Trophoblast cell (in vitro differentiated cells and primary cell): ENCODE data around the gene MXRA7.

Experiments used
- DNase-seq, 2 donors: peaks; one replicate each; pipeline ENCODE4 v3.0.0-alpha.2; 2016
- H2AFZ ChIP-seq: 2 replicates; pipeline ENCODE4 v1.6.1; 2013; ENCODE audit warnings: low read length, moderate library complexity, mild to moderate bottlenecking; ENCODE audit not compliant: insufficient read depth, poor library complexity
- H2AK5ac ChIP-seq: 2 replicates; pipeline ENCODE4 v1.6.1; 2013; ENCODE audit warnings: mild to moderate bottlenecking, low read length
- H2BK120ac ChIP-seq: 2 replicates; pipeline ENCODE4 v1.6.1; 2013; ENCODE audit warnings: low read length, mild to moderate bottlenecking, moderate library complexity; ENCODE audit not compliant: insufficient read depth, poor library complexity
- H2BK12ac ChIP-seq: 2 replicates; pipeline ENCODE4 v1.6.1; 2013; ENCODE audit warnings: mild to moderate bottlenecking, low read length, moderate library complexity
- H2BK5ac ChIP-seq: 2 replicates; pipeline ENCODE4 v1.6.1; 2013; ENCODE audit warnings: low read length, low read depth, moderate library complexity, mild to moderate bottlenecking; ENCODE audit not compliant: poor library complexity
- H3K14ac ChIP-seq: 2 replicates; pipeline ENCODE4 v1.6.1; 2013; ENCODE audit warnings: mild to moderate bottlenecking, low read length
- H3K18ac ChIP-seq: 2 replicates; pipeline ENCODE4 v1.6.1; 2013; ENCODE audit warnings: mild to moderate bottlenecking, low read length
- H3K23ac ChIP-seq: 2 replicates; pipeline ENCODE4 v1.6.1; 2013; ENCODE audit warnings: low read length
- H3K27ac ChIP-seq: 2 replicates; pipeline ENCODE4 v1.5.1; 2013; ENCODE audit warnings: low read depth, mild to moderate bottlenecking, inconsistent platforms, low read length, moderate library complexity
- H3K27me3 ChIP-seq: 2 replicates; pipeline ENCODE4 v1.6.1; 2013; ENCODE audit warnings: inconsistent platforms, mild to moderate bottlenecking, low read length, moderate library complexity; ENCODE audit not compliant: insufficient read depth
- H3K36me3 ChIP-seq, 2 experiments: 1 replicate in 1 of 2; 2 replicates in 1 of 2; pipeline ENCODE4 v1.6.1; 2013; ENCODE audit warnings: low read length in 2 of 2, mild to moderate bottlenecking in 2 of 2, moderate library complexity in 1 of 2; ENCODE audit not compliant: insufficient read depth in 2 of 2, control insufficient read depth in 1 of 2
- H3K4ac ChIP-seq: 2 replicates; pipeline ENCODE4 v1.6.1; 2013; ENCODE audit warnings: low read depth, mild to moderate bottlenecking, low read length, moderate library complexity
- H3K4me1 ChIP-seq, 2 experiments: 1 replicate in 1 of 2; 2 replicates in 1 of 2; pipeline ENCODE4 v1.6.1; 2013; ENCODE audit warnings: low read length in 2 of 2, mild to moderate bottlenecking in 2 of 2, moderate library complexity in 1 of 2; ENCODE audit not compliant: insufficient read depth in 2 of 2, control insufficient read depth in 1 of 2
- H3K4me2 ChIP-seq: 2 replicates; pipeline ENCODE4 v1.6.1; 2013; ENCODE audit warnings: inconsistent platforms, mild to moderate bottlenecking, low read length, moderate library complexity
- H3K4me3 ChIP-seq: 2 replicates; pipeline ENCODE4 v1.5.1; 2013; ENCODE audit warnings: mild to moderate bottlenecking, low read depth, low read length, inconsistent platforms
- H3K79me1 ChIP-seq: one replicate; pipeline ENCODE4 v1.6.1; 2013; ENCODE audit warnings: low read length
- H3K79me2 ChIP-seq: 2 replicates; pipeline ENCODE4 v1.6.1; 2013; ENCODE audit warnings: low read length, mild to moderate bottlenecking; ENCODE audit not compliant: control insufficient read depth, insufficient read depth, poor library complexity
- H3K9ac ChIP-seq: 2 replicates; pipeline ENCODE4 v1.6.1; 2013; ENCODE audit warnings: mild to moderate bottlenecking, low read length
- H3K9me3 ChIP-seq: 2 replicates; pipeline ENCODE4 v1.6.1; 2013; ENCODE audit warnings: low read depth, mild to moderate bottlenecking, control low read depth, inconsistent platforms, low read length; ENCODE audit not compliant: insufficient read depth
- H4K12ac ChIP-seq: 2 replicates; pipeline ENCODE4 v1.6.1; 2013; ENCODE audit warnings: low read depth, mild to moderate bottlenecking, low read length, moderate library complexity
- H4K8ac ChIP-seq: 2 replicates; pipeline ENCODE4 v1.6.1; 2013; ENCODE audit warnings: low read depth, mild to moderate bottlenecking, low read length, moderate library complexity
- H4K91ac ChIP-seq: one replicate; pipeline ENCODE4 v1.6.1; 2013; ENCODE audit warnings: low read depth, mild to moderate bottlenecking, low read length, moderate library complexity
- WGBS: extraction: QIAGEN DNeasy Blood & Tissue Kit; methylation state at CpG from one replicate; pipeline ENCODE4 v1.1.7; 2013; ENCODE audit warnings: missing lambda C conversion rate; ENCODE audit not compliant: insufficient read length, insufficient coverage; ENCODE audit errors: extremely low coverage; 5-methylcytosine and 5-hydroxymethylcytosine counted together

MXRA7 gene

GRCh38 chr17:76727745-76728456 lies 17.1 kb upstream of the MXRA7 start:
- no peak overlapping the region for H2BK5ac ChIP-seq
- no CpG with 5 or more reads among the region's 18 CpGs for WGBS
- H3K9ac ChIP-seq: no peak overlapping the region
- no peak overlapping the region for H2BK12ac ChIP-seq
- peak in 1 of 2 donors; percentile 43 for DNase-seq
- no peak overlapping the region for H4K91ac ChIP-seq
- no peak overlapping the region for H3K18ac ChIP-seq
- H3K4me2 ChIP-seq: peak overlapping the region; percentile 80
- H3K36me3 ChIP-seq: peaks cover 17 to 19% of the 10 kb centered on the region in 2 experiments
- peaks cover 11% of the 10 kb centered on the region for H3K79me1 ChIP-seq
- H3K4me1 ChIP-seq: no peaks in the 10 kb centered on the region
- H4K8ac ChIP-seq: no peak overlapping the region
- no peaks in the 10 kb centered on the region for H3K27me3 ChIP-seq
- peaks cover 6% of the 10 kb centered on the region for H3K79me2 ChIP-seq
- no peak overlapping the region for H3K27ac ChIP-seq
- H3K4me3 ChIP-seq: no peak overlapping the region
- H3K14ac ChIP-seq: no peak overlapping the region
- H3K23ac ChIP-seq: no peak overlapping the region
- no peak overlapping the region for H2AK5ac ChIP-seq
- H2AFZ ChIP-seq: no peak overlapping the region
- no peak overlapping the region for H2BK120ac ChIP-seq
- H3K9me3 ChIP-seq: no peaks in the 10 kb centered on the region
- no peak overlapping the region for H4K12ac ChIP-seq
- H3K4ac ChIP-seq: no peak overlapping the region

DNA sequence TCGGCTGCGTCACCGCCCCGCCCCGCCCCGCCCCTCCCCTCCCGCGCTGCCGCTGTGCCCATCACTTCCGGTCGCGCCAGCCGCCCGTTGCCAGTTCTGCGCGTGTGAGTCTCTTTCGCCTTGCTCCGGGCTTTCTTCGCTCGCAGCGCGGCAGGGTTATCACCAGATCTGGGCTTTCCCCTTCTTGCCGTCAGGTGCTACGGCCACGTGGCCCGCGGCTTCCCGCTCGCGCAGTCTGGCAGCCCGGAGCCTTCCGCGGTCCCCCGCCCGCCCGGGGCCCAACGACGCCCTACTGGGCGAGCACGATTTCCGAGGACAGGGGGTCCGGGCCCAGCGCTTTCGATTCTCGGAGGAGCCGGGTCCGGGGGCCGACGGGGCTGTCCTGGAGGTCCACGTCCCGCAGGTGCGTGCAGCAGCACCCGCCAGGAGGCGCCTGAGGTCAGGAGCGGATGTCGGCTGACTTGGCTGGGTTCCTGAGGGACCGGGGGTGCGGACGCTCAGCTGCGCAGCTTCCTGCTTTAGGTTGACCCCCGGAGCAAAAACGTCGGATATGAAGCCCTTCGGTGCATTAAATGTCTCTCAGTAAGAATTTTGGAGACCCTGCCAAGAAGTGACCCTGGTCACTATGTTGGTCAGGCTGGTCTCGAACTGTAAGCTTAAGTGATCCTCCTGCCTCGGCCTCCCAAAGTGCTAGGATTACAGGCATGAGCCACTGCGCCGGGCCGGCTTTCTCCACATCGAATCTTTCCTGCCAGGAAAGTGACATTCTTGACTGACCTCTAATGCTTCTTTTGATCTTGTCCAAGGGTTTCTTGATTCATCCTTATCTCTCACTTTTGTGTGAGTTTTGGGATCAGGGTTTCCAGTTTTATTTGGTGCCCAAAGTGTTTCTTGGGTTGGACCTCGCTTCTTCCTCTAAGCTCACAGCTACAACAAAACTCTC lies 16.3 kb upstream of the MXRA7 start, which contains the start of gene METTL23:
TSS of gene METTL23 (plus strand) at position 64 of the 943 bp plus-strand sequence. CDS start 2,872 bp downstream, outside the sequence.
- H4K91ac ChIP-seq: peak within 1 kb of the TSS; percentile 86
- H3K4me3 ChIP-seq: peak within 1 kb of the TSS; percentile 99
- H3K14ac ChIP-seq: peak within 1 kb of the TSS; percentile 90
- H3K23ac ChIP-seq: no peak within 1 kb of the TSS
- H3K9me3 ChIP-seq: no peaks in the 10 kb centered on the region
- peak within 1 kb of the TSS; percentile 86 for H3K4me2 ChIP-seq
- peak within 1 kb of the TSS; percentile 79 for H4K12ac ChIP-seq
- H2AK5ac ChIP-seq: no peak within 1 kb of the TSS
- H3K79me2 ChIP-seq: peaks cover 6% of the 10 kb centered on the region
- no peaks in the 10 kb centered on the region for H3K4me1 ChIP-seq
- H2AFZ ChIP-seq: peak within 1 kb of the TSS; percentile 65
- H3K36me3 ChIP-seq: peaks cover 18 to 21% of the 10 kb centered on the region in 2 experiments
- H2BK12ac ChIP-seq: no peak within 1 kb of the TSS
- no CpG with 5 or more reads among the region's 71 CpGs for WGBS
- peak in 1 of 2 donors; percentile 94 for DNase-seq
- peak within 1 kb of the TSS; percentile 61 for H2BK120ac ChIP-seq
- H3K27me3 ChIP-seq: no peaks in the 10 kb centered on the region
- peak within 1 kb of the TSS; percentile 97 for H3K9ac ChIP-seq
- peaks cover 11% of the 10 kb centered on the region for H3K79me1 ChIP-seq
- peak within 1 kb of the TSS; percentile 95 for H3K27ac ChIP-seq
- H3K18ac ChIP-seq: peak within 1 kb of the TSS; percentile 65
- peak within 1 kb of the TSS; percentile 62 for H3K4ac ChIP-seq
- peak within 1 kb of the TSS; percentile 85 for H4K8ac ChIP-seq
- peak within 1 kb of the TSS; percentile 84 for H2BK5ac ChIP-seq

DNA sequence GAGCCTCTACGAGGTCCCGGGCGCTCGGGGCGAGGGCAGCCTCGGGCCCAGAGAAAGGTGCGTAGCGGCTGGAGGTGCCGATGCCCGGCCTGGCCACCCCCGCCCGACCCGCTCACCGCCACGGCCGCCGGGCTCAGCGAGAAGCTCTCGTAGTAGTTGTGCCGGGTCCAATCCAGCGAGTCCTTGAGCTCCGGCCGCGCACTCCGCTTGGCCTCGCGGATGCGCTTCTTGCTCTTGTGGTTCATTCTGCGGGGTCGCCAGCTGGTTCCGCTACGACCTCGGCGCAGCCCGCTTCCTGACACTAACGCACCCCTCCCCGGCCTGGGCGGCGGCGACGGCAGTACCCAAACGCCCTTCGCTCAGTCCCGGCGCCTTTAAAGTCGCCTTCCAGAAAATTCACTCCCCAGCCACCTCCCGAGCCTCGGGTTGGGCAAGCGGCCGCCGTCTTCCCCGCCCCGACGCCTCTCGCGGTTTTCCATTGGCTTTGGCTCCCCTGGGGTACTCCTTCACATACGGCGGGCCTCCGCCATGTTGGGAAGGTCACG lies 15.5 kb upstream of the MXRA7 start, which contains the start of gene JMJD6:
TSS of gene JMJD6 (minus strand) at position 376 of the 545 bp plus-strand sequence. CDS start at position 245, 131 bp downstream.
- Histone ChIP-seq H3K4ac (peak within 1 kb of the TSS; percentile 62), H3K27ac (peak within 1 kb of the TSS; percentile 95), H3K9me3 (no peaks in the 10 kb centered on the region), H2BK12ac (no peak within 1 kb of the TSS), H3K14ac (peak within 1 kb of the TSS; percentile 90), H4K8ac (peak within 1 kb of the TSS; percentile 85), H3K79me2 (peaks cover 6% of the 10 kb centered on the region), H2AFZ (peak within 1 kb of the TSS; percentile 65), H3K4me1 (no peaks in the 10 kb centered on the region), H3K23ac (no peak within 1 kb of the TSS), H2AK5ac (no peak within 1 kb of the TSS), H4K91ac (peak within 1 kb of the TSS; percentile 86), H4K12ac (peak within 1 kb of the TSS; percentile 79), H3K27me3 (no peaks in the 10 kb centered on the region), H3K18ac (peak within 1 kb of the TSS; percentile 65), H3K36me3 (peaks cover 22 to 28% of the 10 kb centered on the region in 2 experiments), H3K4me2 (peak within 1 kb of the TSS; percentile 86), H3K79me1 (peaks cover 11% of the 10 kb centered on the region), H3K9ac (peak within 1 kb of the TSS; percentile 97), H2BK120ac (peak within 1 kb of the TSS; percentile 61), H3K4me3 (peak within 1 kb of the TSS; percentile 99), H2BK5ac (peak within 1 kb of the TSS; percentile 84)
- WGBS: no CpG with 5 or more reads among the region's 60 CpGs
- DNase-seq: peak in 1 of 2 donors; percentile 92
